Measurements from ENCODE around the gene HIVEP3.

DNA sequence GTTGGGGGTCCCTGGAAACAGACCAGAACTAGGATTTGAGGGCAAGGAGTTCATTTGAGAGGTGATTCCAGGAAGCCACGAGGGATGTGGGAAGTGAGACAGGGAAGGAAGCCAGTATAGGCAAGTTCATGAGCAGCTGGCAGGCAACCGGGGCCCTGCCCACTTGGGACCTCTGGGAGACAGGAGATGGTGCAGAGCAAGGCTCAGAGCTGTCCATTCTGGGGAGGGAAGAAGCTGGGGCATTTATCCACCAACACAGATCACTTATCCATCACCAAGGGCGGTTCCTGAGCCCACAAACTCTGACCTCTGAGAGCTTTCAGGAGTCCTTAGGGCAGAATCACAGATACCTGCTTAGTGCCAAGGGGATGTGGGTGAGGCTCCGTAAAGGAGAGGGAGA is 451.0 kb downstream of the HIVEP3 start:
- TF ChIP-seq, protein P1, sequence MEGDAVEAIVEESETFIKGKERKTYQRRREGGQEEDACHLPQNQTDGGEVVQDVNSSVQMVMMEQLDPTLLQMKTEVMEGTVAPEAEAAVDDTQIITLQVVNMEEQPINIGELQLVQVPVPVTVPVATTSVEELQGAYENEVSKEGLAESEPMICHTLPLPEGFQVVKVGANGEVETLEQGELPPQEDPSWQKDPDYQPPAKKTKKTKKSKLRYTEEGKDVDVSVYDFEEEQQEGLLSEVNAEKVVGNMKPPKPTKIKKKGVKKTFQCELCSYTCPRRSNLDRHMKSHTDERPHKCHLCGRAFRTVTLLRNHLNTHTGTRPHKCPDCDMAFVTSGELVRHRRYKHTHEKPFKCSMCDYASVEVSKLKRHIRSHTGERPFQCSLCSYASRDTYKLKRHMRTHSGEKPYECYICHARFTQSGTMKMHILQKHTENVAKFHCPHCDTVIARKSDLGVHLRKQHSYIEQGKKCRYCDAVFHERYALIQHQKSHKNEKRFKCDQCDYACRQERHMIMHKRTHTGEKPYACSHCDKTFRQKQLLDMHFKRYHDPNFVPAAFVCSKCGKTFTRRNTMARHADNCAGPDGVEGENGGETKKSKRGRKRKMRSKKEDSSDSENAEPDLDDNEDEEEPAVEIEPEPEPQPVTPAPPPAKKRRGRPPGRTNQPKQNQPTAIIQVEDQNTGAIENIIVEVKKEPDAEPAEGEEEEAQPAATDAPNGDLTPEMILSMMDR (IDR thresholded peaks at IDR 0.05; ENCODE audit: low read length): no peak
- TF ChIP-seq EZH2 (optimal IDR thresholded peaks at IDR 0.05; ENCODE audit: low read depth, low read length): no peak
